GM21825 (cell line): ENCODE results near the gene QKI.
"Not testable (repeated sequence)": the region's sequence is repeated elsewhere in the genome, so short reads cannot be mapped to it uniquely, and the experiment has no call there.

Experiments used
- ATAC-seq: cut with Tn5 transposase; IDR thresholded peaks from one replicate; pipeline ENCODE4 v1.9.1; 2021; ENCODE audit warnings: mild to moderate bottlenecking, moderate library complexity; ENCODE audit not compliant: unreplicated experiment

Gene QKI

GRCh38 chr6:163414117-163414945, at the start of gene QKI:
Gene QKI (plus strand): TSS chr6:163414718. CDS start chr6:163415194, 476 bp downstream.
- peak; percentile 39 for ATAC-seq

GRCh38 chr6:163366288-163366687, 48.2 kb upstream of the QKI start:
- ATAC-seq, result no peak

- ATAC-seq, result no peak
These were observed 46.9 kb upstream of the QKI start for GRCh38 chr6:163367497-163368183.

- no peak for ATAC-seq
These were observed 45.4 kb upstream of the QKI start for GRCh38 chr6:163369141-163369540.

- ATAC-seq, result no peak
These were observed 44.7 kb upstream of the QKI start for GRCh38 chr6:163369628-163370365.

- ATAC-seq, result no peak
These were observed 43.9 kb upstream of the QKI start for GRCh38 chr6:163370464-163371117.

GRCh38 chr6:163371129-163371528, 43.4 kb upstream of the QKI start:
- no peak for ATAC-seq

GRCh38 chr6:163373240-163373639, 41.3 kb upstream of the QKI start:
- no peak for ATAC-seq

GRCh38 chr6:163375361-163375760, 39.2 kb upstream of the QKI start:
- no peak for ATAC-seq

GRCh38 chr6:163376187-163376586, 38.3 kb upstream of the QKI start:
- ATAC-seq, result no peak

- no peak for ATAC-seq
These were observed 37.0 kb upstream of the QKI start for GRCh38 chr6:163377561-163377960.

GRCh38 chr6:163380216-163380615, 34.3 kb upstream of the QKI start:
- ATAC-seq, result no peak

- ATAC-seq, result no peak
These were observed 33.3 kb upstream of the QKI start for GRCh38 chr6:163381118-163381756.

- ATAC-seq, result not testable (repeated sequence)
These were observed 31.1 kb upstream of the QKI start for GRCh38 chr6:163383396-163383795.

GRCh38 chr6:163383912-163384311, 30.6 kb upstream of the QKI start:
- ATAC-seq, result no peak

GRCh38 chr6:163384510-163384909, 30.0 kb upstream of the QKI start:
- ATAC-seq, result no peak

- ATAC-seq, result not testable (repeated sequence)
These were observed 29.0 kb upstream of the QKI start for GRCh38 chr6:163385503-163385902.

- no peak for ATAC-seq
These were observed 28.1 kb upstream of the QKI start for GRCh38 chr6:163386329-163386908.

GRCh38 chr6:163387317-163387716, 27.2 kb upstream of the QKI start:
- no peak for ATAC-seq

GRCh38 chr6:163389354-163389753, 25.2 kb upstream of the QKI start:
- ATAC-seq, result no peak
